GM12872 (cell line): ENCODE measurements around the gene SH3BP5L.

ENCODE experiments used
- CTCF ChIP-seq: IDR thresholded peaks from 3 replicates; pipeline ENCODE4 v1.5.1; 2011; ENCODE audit warnings: low read depth, mild to moderate bottlenecking, low read length, moderate library complexity; ENCODE audit not compliant: insufficient read depth

Gene SH3BP5L

GRCh38 chr1:248786156-248786555 lies 39.6 kb downstream of the SH3BP5L start:
- TF ChIP-seq CTCF: no peak

- no peak for TF ChIP-seq CTCF
These were observed 42.3 kb downstream of the SH3BP5L start for GRCh38 chr1:248783367-248783766.

DNA sequence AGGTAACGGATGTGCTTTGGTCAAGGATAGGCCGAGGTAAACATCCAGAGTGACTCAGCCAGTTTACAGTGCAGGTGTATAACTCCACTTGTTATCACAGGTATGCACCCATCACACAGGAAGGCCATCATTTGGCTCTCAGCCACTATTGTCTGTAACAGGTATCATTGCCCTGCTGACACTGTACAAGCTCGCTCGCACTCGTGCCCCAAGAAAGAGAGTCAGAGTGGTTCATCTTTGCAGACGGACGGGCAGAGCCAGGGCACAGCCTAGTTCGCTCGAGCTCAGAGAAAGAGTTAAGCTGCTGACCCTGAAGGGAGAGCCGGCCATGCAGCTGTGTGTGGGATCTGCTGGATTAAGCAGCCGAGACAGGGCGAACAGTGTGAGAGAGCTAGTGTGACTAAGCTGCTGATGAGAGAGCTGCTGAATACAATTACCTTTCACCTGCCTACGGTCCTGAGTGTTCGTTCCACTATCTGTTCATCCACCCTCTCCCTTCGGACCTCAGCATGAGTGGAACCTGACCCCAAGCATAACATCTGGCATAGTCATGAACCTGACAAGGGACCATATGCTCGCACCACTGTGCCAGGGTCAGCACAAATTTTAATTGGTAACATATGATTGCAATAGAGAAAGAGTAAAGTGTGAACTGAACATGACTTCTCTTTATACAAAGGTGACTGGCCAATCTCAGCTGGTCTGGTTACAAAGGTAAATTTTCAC lies 43.1 kb downstream of the SH3BP5L start:
- TF ChIP-seq CTCF: no peak

DNA sequence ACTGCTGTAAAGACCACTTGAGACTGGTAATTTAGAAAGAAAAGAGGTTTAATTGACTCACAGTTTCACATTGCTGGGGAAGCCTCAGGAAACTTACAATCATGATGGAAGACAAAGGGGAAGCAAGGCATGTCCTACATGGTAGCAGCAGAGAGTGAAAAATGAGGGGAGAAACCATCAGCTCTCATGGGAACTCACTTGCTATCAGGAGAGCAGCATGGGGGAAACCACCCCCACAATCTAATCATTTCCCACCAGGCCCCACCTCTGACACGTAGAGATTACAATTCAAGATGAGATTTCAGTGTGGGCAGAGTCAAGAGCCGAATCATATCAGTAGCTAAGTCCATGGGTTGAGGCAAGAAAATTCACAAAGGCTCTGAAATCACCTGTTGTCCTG lies 46.4 kb downstream of the SH3BP5L start:
- TF ChIP-seq CTCF: no peak

DNA sequence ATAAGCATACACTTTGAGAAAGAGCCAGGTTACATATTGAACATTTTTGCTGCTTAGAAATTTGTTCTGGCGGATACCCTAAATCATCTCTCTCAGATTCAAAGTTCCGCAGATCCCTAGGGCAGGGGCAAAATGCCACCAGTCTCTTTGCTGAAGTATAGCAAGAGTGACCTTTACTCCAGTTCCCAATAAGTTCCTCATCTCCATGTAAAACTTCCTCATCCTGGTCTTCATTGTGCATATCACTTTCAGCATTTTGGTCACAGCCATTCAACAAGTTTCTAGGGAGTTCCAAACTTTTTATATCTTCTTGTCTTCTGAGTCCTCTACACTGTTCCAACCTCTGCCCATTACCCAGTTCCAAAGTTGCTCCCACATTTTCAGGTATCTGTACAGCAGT lies 46.8 kb downstream of the SH3BP5L start:
- no peak for TF ChIP-seq CTCF

- TF ChIP-seq CTCF: no peak
These were observed 48.7 kb downstream of the SH3BP5L start for GRCh38 chr1:248776991-248777390.

DNA sequence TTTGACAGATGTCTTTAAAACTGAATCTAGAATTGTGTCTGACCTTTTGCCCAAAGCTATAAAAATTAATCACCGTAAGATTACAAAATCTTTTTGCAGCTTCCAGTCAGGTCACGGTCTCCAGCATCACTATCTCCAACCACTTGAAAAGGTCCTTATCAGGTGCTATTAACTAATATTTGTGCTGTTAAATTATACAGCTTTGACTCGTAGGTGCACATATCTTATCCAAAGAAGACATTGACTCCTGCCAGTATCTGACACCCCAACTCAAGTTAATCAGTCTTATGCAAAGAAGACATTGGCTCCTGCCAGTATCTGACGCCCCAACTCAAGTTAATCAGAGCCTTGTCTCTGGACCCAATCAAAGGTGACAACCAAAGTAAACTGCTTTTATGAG lies 50.3 kb downstream of the SH3BP5L start:
- TF ChIP-seq CTCF: no peak
